ENCODE results near the gene ADAP2.
"Not testable (repeated sequence)": the region's sequence is repeated elsewhere in the genome, so short reads cannot be mapped to it uniquely, and the experiment has no call there.

ADAP2 gene

GRCh38 chr17:30931582-30931981 is 9.8 kb downstream of the ADAP2 start:
- DNase-seq, result not testable (repeated sequence)

- no peak for DNase-seq
Measured at GRCh38 chr17:30933966-30934365, 12.2 kb downstream of the ADAP2 start.

GRCh38 chr17:30939051-30939689 is 17.4 kb downstream of the ADAP2 start:
- DNase-seq, result no peak

- no peak for DNase-seq
Measured at GRCh38 chr17:30942308-30943079, 20.7 kb downstream of the ADAP2 start.

GRCh38 chr17:30947796-30948195 is 26.1 kb downstream of the ADAP2 start:
- DNase-seq, result no peak

GRCh38 chr17:30950189-30950588 is 28.4 kb downstream of the ADAP2 start:
- DNase-seq, result no peak

GRCh38 chr17:30950669-30951399 is 29.1 kb downstream of the ADAP2 start:
- DNase-seq, result no peak

GRCh38 chr17:30952638-30953393 is 31.1 kb downstream of the ADAP2 start:
- DNase-seq, result no peak

GRCh38 chr17:30954046-30954830 is 32.5 kb downstream of the ADAP2 start:
- DNase-seq, result no peak

GRCh38 chr17:30956764-30957374 is 35.1 kb downstream of the ADAP2 start:
- no peak for DNase-seq

- DNase-seq, result no peak
Measured at GRCh38 chr17:30957741-30958140, 36.0 kb downstream of the ADAP2 start.

GRCh38 chr17:30958187-30958586 is 36.4 kb downstream of the ADAP2 start:
- DNase-seq, result no peak

GRCh38 chr17:30961209-30962188 is 39.8 kb downstream of the ADAP2 start:
- DNase-seq, result no peak

GRCh38 chr17:30964312-30964711 is 42.6 kb downstream of the ADAP2 start:
- not testable (repeated sequence) for DNase-seq

- DNase-seq, result no peak
Measured at GRCh38 chr17:30964876-30965275, 43.1 kb downstream of the ADAP2 start.

- no peak for DNase-seq
Measured at GRCh38 chr17:30965686-30966085, 43.9 kb downstream of the ADAP2 start.

- not testable (repeated sequence) for DNase-seq
Measured at GRCh38 chr17:30967911-30968310, 46.2 kb downstream of the ADAP2 start.

- no peak for DNase-seq
Measured at GRCh38 chr17:30969989-30970830, 48.5 kb downstream of the ADAP2 start.

GRCh38 chr17:30970831-30971567 is 49.3 kb downstream of the ADAP2 start, which contains the start of gene RNF135:
Gene RNF135, plus strand, starts transcription at chr17:30971039. Its CDS starts 35 bp downstream, at chr17:30971074.
- DNase-seq, result peak; percentile 30
